Suppressor macrophage treated with lipopolysaccharide for 1 hour (primary cell): ENCODE results near the gene PLPPR3.
"Not testable (repeated sequence)": the region's sequence is repeated elsewhere in the genome, so short reads cannot be mapped to it uniquely, and the experiment has no call there.

Source experiments
- DNase-seq, 3 donors: peaks; one replicate each; pipeline ENCODE4 v3.0.0-alpha.2; 2020 to 2022

PLPPR3 gene

DNA sequence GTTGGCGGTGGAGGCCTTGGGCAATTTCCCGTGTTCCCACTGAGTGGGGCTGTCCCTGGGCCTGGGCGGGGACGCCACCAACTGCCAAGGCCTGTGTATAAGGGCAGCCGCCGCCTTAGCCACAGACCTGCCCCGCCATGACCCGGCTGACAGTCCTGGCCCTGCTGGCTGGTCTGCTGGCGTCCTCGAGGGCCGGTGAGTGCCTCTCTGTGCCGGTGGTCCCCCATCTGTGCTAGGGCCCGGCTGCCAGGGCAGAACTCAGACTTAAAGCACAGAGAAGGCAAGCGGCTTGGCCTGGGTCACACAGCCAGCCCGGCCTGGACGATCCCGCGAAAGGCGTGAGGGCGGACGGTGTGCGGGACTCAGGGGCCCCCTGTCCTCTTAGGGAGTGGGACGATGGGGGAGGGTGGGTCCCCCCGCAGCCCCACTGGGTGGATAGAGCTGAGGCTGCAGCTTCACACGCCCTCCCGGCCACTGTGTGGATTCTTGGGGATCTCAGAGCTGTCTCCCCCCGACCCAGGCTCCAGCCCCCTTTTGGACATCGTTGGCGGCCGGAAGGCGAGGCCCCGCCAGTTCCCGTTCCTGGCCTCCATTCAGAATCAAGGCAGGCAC, 6.1 kb upstream of the PLPPR3 start, which contains the start of gene AZU1:
TSS of gene AZU1 (plus strand) at position 128 of the 612 bp plus-strand sequence. CDS start at position 138, 10 bp downstream.
- peak; percentile 83 to 93 (median 86) for DNase-seq

GRCh38 chr19:827314-827709, 5.6 kb upstream of the PLPPR3 start:
- no peak for DNase-seq

- peak; percentile 46 to 61 (median 51) for DNase-seq
Measured at GRCh38 chr19:825897-826644, 4.3 kb upstream of the PLPPR3 start.

DNA sequence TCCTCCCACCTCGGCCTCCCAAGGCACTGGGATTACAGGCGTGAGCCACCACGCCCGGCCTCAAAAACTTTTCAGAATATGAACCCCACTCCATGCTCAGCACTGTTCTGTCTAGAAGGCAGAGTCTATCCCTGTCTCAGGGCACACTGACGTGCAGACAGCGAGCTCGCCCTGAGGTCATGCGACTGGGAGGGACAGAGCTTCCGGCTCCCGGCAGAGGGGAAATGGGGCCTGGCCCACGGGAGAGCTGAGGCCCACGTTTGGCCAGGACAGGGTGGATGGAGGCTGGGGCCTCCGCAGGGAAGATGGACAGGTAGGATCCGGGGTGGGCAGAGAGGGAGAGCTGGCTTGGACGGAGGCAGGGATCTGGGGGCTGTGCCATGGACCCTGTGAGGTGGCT, 3.1 kb upstream of the PLPPR3 start:
- peak; percentile 72 to 82 (median 75) for DNase-seq

DNA sequence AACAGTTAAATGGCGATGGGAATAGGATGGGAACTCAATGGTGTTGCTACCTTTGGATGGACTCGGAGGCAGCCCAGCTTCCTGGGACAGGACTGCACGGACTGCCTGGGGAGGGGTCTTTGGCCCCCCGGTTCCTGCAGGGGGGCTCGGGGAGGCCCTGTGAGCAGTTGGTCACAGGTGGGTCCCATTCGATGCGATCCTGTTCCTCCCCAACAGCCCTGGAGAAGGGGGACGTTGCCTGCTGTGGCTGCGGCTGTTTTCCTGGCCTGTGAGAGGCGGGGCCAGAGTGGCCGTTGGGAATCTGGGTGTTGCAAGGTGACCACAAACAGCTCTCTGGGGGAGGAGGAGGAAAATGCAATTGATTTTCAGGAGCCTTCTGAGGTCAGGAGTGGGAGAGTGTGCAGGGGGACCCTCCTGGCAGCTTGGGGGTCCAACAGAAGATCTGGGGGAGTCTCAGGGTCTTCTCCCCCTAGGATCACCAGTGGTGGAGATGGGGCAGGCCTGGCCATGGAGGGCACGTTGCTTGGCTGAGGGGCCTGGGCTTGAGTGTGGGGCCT, 1.9 kb upstream of the PLPPR3 start:
- peak in 1 of 3 donors; percentile 58 for DNase-seq

GRCh38 chr19:821231-821824, 427 bp downstream of the PLPPR3 start:
- no peak for DNase-seq

DNA sequence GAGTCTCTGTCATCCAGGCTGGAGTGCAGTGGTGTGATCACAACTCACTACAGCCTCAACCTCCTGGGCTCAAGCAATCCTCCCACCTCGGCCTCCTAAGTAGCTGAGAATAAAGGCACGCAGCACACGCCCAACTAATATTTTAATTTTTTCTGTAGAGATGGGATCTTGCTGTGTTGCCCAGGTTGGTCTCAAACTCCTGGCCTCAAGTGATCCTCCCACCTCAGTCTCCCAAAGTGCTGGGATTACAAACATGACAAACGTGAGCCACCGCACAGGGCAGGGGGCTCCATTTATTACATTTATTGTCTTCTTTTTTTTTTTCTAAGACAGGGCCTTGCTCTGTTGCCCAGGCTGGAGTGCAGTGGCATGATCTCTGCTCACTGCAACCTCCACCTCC, 1.5 kb downstream of the PLPPR3 start:
- DNase-seq, result not testable (repeated sequence)

DNA sequence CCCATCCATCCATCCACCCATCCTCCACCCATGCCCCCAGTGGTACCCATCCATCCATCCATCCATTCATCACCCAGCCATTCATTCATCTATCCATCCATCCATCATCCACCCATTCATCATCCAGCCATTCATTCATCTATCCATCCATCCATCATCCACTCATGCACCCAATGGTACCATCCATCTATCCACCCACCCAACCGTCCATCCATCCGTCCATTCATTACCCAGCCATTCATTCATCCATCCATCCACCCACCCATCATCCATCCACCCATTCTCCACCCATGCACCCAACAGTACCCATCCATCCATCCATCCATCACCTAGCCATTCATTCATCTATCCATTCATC, 5.3 kb downstream of the PLPPR3 start:
- no peak for DNase-seq

DNA sequence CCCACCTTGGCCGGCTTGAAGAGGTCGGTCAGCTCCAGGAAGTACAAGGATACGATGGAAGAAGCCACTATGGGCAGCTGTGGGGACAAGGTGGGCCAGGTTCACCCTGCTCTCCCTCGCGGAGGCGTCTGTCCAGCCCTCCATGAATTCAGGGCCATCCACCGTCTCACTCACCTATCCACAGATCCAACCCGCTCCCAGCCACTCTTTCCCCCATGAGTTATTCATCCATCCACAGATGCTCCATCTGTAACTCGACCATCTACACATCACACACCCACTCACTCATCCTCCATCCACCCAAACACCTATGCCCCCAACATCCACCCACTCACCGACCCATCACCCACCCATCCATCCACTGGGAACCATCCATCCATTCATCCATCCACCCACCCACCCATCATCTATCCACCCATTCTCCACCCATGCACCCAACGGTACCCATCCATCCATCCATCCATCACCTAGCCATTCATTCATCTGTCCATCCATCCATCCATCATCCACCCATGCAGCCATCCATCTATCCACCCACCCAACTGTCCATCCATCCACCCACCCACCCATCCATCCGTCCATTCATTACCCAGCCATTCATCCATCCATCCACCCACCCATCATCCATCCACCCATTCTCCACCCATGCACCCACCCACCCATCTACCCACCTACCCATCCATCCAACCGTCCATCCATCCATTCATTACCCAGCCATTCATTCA, 5.8 kb downstream of the PLPPR3 start:
- DNase-seq, result no peak

DNA sequence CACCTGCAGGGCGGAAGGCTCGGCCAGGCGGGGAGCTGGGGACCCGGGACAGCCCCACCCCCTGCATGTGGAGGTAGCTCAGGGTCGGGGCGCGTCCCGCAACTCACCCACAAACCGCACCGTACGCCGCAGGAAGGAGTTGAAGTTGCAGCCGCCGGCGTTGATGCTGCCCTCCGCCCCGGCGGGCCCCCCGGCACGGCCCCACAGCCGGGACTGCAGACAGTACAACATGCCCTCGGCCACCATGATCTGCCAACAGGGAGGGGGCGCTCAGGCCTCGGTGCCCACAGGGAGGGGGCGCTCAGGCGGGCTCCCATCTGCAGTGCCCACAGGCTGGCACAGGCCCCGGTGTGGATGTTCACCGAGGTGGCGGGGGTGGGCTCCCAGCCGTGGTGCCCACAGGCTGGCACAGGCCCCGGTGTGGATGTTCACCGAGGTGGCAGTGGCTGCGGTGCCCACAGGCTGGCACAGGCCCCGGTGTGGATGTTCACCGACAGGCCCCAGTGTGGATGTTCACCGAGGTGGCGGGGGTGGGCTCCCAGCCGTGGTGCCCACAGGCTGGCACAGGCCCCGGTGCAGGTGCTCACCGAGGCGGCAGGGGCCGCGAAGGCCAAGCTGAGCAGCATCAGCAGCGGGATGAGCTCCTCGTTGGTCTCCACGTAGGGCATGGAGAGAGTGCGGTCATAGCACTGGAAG, 6.5 kb downstream of the PLPPR3 start:
- no peak for DNase-seq

- DNase-seq, result no peak
Measured at GRCh38 chr19:814152-815078, 7.3 kb downstream of the PLPPR3 start.

- DNase-seq, result no peak
Measured at GRCh38 chr19:813219-814151, 8.3 kb downstream of the PLPPR3 start.

- no peak for DNase-seq
Measured at GRCh38 chr19:812747-813218, 9.0 kb downstream of the PLPPR3 start.

GRCh38 chr19:812049-812746, 9.6 kb downstream of the PLPPR3 start:
- no peak for DNase-seq

- DNase-seq, result no peak
Measured at GRCh38 chr19:811506-812048, 10.2 kb downstream of the PLPPR3 start.

GRCh38 chr19:810883-811489, 10.8 kb downstream of the PLPPR3 start:
- DNase-seq, result no peak

GRCh38 chr19:810077-810855, 11.5 kb downstream of the PLPPR3 start:
- no peak for DNase-seq

DNA sequence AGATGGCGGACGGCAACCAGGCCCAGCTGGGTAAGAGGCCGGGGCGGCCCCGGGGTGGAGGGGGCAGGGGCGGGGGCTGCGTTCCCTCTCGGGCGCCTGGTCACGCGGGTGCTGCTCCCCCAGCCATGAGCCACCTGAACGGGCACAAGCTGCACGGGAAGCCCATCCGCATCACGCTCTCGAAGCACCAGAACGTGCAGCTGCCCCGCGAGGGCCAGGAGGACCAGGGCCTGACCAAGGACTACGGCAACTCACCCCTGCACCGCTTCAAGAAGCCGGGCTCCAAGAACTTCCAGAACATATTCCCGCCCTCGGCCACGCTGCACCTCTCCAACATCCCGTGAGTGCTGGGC, 13.4 kb downstream of the PLPPR3 start:
- DNase-seq, result no peak
